Thoracic aorta endothelial cell (primary cell): ENCODE measurements around the gene ADGRL3. TPM values are rescaled to one million over a fixed set of nuclear protein-coding genes. Genes with fewer than 3 reads are reported as not detected.

ENCODE experiments used
- small RNA-seq: library from RNA; depleted of rRNA; stranded (forward); fragments of <200 nt; gene quantifications from one replicate; pipeline ENCODE3, GENCODE V24; 2012
- total RNA-seq: library from RNA; depleted of rRNA; stranded (reverse); fragments of >200 nt; gene quantifications from 2 replicates; pipeline ENCODE4 v1.2.3, GENCODE V29; 2012

Gene ADGRL3
- not detected in 2 replicates for total RNA-seq

GRCh38 chr4:61200187-61200915 lies at the start of gene ADGRL3:
TSS of gene ADGRL3 (plus strand) at chr4:61200326.

Small RNAs within 50 kb of the gene (small RNA-seq; reads per million reads assigned to genes)
- not detected for gene RF00019
